HCEC 1CT (cell line): ENCODE data around the gene FLT4.

Experiments used
- DNase-seq: peaks from one replicate; pipeline ENCODE4 v3.0.0-alpha.2; 2017

The FLT4 gene

GRCh38 chr5:180603076-180603594 is 46.3 kb downstream of the FLT4 start:
- no peak for DNase-seq

GRCh38 chr5:180602481-180603075 is 46.8 kb downstream of the FLT4 start:
- DNase-seq = no peak

GRCh38 chr5:180601591-180602480 is 47.6 kb downstream of the FLT4 start:
- DNase-seq = no peak

GRCh38 chr5:180600554-180601041 is 48.8 kb downstream of the FLT4 start:
- no peak for DNase-seq

- DNase-seq = no peak
Measured at GRCh38 chr5:180599981-180600553, 49.3 kb downstream of the FLT4 start.

GRCh38 chr5:180599590-180599914 is 49.8 kb downstream of the FLT4 start:
- no peak for DNase-seq

- DNase-seq = no peak
Measured at GRCh38 chr5:180598797-180599589, 50.4 kb downstream of the FLT4 start.

- no peak for DNase-seq
Measured at GRCh38 chr5:180598316-180598701, 51.1 kb downstream of the FLT4 start.

- no peak for DNase-seq
Measured at GRCh38 chr5:180596668-180597231, 52.6 kb downstream of the FLT4 start.

- DNase-seq = no peak
Measured at GRCh38 chr5:180596115-180596667, 53.2 kb downstream of the FLT4 start.

- DNase-seq = no peak
Measured at GRCh38 chr5:180595381-180596114, 53.9 kb downstream of the FLT4 start.

GRCh38 chr5:180595046-180595379 is 54.4 kb downstream of the FLT4 start:
- DNase-seq = no peak

GRCh38 chr5:180594311-180595045 is 54.9 kb downstream of the FLT4 start:
- DNase-seq = no peak

- DNase-seq = no peak
Measured at GRCh38 chr5:180593446-180594206, 55.8 kb downstream of the FLT4 start.

- DNase-seq = no peak
Measured at GRCh38 chr5:180592176-180592575, 57.2 kb downstream of the FLT4 start.

- DNase-seq = no peak
Measured at GRCh38 chr5:180591311-180591887, 58.0 kb downstream of the FLT4 start, which contains the start of gene SCGB3A1. Gene SCGB3A1, minus strand, starts transcription at chr5:180591499. Its CDS starts 37 bp downstream, at chr5:180591462.

GRCh38 chr5:180590543-180591310 is 58.7 kb downstream of the FLT4 start:
- no peak for DNase-seq

GRCh38 chr5:180589771-180590542 is 59.4 kb downstream of the FLT4 start:
- no peak for DNase-seq
